ENCODE data around the gene EIF4EBP2. TPM values are rescaled to one million over a fixed set of nuclear protein-coding genes. Genes with fewer than 3 reads are reported as not detected.

EIF4EBP2 gene
- polyA plus RNA-seq, 1 of the 3 experiments (the other 2 are of a cell fraction) = 9.9 TPM

- no peak for DNase-seq
- Histone ChIP-seq H3K4me2 (no peak overlapping the region), H3K4me3 (ENCODE audit: low read depth in 2 of 2, low read length in 1 of 2) (no peak overlapping the region), H3K9ac (no peak overlapping the region), H2AFZ (ENCODE audit: low read depth) (no peak overlapping the region), H4K20me1 (ENCODE audit: insufficient read depth) (no peaks in the 10 kb centered on the region), H3K9me2 (no peaks in the 10 kb centered on the region), H3K36me3 (replicated peaks in 1 of 2; ENCODE audit: control insufficient read depth in 1 of 2, insufficient read depth in 2 of 2, low read length in 1 of 2) (peaks cover 50 to 85% of the 10 kb centered on the region in 2 experiments), H3K27me3 (ENCODE audit: insufficient read depth) (no peaks in the 10 kb centered on the region), H3K27ac (ENCODE audit: low read depth in 2 of 2, low read length in 1 of 2) (no peak overlapping the region), H3K79me2 (ENCODE audit: insufficient read depth) (no peaks in the 10 kb centered on the region), H3K9me3 (no peaks in the 10 kb centered on the region), H3F3A (replicated peaks; ENCODE audit: insufficient read depth) (no peaks in the 10 kb centered on the region), H3K4me1 (ENCODE audit: control insufficient read depth in 1 of 2, insufficient read depth in 2 of 2, low read depth in 1 of 2, low read length in 1 of 2) (no peaks in the 10 kb centered on the region)
- whole genome bisulfite sequencing (ENCODE audit: low lambda C conversion rate) = 93% methylated on average over 3 of the region's 3 CpGs
- TF ChIP-seq USF1 (IDR thresholded peaks at IDR 0.05; ENCODE audit: borderline replicate concordance, low read depth) (no peak), RFX5 (IDR thresholded peaks at IDR 0.05; ENCODE audit: low read length) (no peak), FOXM1 (IDR thresholded peaks at IDR 0.05; ENCODE audit: low read depth) (no peak), ZBTB33 (IDR thresholded peaks at IDR 0.05; ENCODE audit: borderline replicate concordance, low read depth) (no peak), NRF1 (IDR thresholded peaks at IDR 0.05; ENCODE audit: low read depth, low read length) (no peak), PBX3 (IDR thresholded peaks at IDR 0.05) (no peak), FOXJ3 (CRISPR knock-in tag; IDR thresholded peaks at IDR 0.05) (no peak), MEF2A (IDR thresholded peaks at IDR 0.05; ENCODE audit: borderline replicate concordance, low read depth) (no peak), JUND (IDR thresholded peaks at IDR 0.05) (no peak), EP300 (IDR thresholded peaks at IDR 0.05; ENCODE audit: borderline replicate concordance in 1 of 2, low read depth in 1 of 2, low read length in 1 of 2) (no peak), GABPA (IDR thresholded peaks at IDR 0.05; ENCODE audit: low read depth) (no peak), SMC3 (IDR thresholded peaks at IDR 0.05; ENCODE audit: low read depth, low read length) (no peak), NFIC (IDR thresholded peaks at IDR 0.05; ENCODE audit: borderline replicate concordance) (no peak), TAF1 (IDR thresholded peaks at IDR 0.05; ENCODE audit: borderline replicate concordance, low read depth, low read length) (no peak), MAX (IDR thresholded peaks at IDR 0.05; ENCODE audit: low read depth) (no peak), TEAD4 (IDR thresholded peaks at IDR 0.05; ENCODE audit: borderline replicate concordance, insufficient read depth) (no peak), REST (IDR thresholded peaks at IDR 0.05; ENCODE audit: low read depth, low read length) (no peak), POLR2AphosphoS5 (IDR thresholded peaks at IDR 0.05; ENCODE audit: low read depth, low read length) (no peak)
- ChIA-PET CTCF (interaction anchor here (1.5 to 1.9 kb wide), 3 partner anchors 10 to 36 kb away, joined by 4 to 5 read pairs (median 4); no protein-coding TSS in a partner anchor), POLR2A (no interaction called here)
Observed at GRCh38 chr10:70425096-70425495, 21.2 kb downstream of the EIF4EBP2 start.
